ENCODE data around the gene ACSL3.

Gene ACSL3

DNA sequence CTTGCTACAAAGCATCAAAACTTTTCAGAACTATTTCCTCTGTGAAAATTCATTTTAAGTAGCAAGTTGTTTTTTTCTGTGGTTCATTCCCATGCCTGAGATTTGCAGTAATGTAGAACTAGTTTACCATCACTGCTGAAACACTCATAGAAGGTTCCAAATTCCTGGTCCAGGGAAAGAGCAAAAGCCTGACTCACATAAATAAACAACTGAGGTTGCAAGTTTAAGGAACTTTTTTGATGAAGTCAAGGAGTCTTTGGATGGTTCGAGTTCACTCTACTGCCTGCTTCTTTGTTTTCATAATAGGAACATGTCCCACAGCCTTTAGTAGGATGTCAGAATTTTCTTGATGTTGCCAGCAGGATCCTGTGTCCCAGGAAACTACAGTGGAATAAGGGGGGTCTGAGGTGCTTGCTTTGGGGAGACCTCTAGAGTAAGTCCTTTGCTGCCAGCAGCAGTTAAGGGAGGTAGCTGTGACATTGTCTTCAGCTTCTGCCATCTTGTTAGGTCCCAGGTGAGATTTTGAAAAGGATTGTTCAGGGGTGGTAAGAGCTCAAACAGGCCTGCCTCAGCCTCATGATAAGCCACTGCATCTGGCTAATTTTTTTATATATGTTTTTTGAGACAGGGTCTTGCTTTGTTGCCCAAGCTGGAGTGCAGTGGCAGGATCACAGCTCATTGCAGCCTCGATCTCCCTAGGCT, 43.9 kb downstream of the ACSL3 start:
- TF ChIP-seq, protein P1, sequence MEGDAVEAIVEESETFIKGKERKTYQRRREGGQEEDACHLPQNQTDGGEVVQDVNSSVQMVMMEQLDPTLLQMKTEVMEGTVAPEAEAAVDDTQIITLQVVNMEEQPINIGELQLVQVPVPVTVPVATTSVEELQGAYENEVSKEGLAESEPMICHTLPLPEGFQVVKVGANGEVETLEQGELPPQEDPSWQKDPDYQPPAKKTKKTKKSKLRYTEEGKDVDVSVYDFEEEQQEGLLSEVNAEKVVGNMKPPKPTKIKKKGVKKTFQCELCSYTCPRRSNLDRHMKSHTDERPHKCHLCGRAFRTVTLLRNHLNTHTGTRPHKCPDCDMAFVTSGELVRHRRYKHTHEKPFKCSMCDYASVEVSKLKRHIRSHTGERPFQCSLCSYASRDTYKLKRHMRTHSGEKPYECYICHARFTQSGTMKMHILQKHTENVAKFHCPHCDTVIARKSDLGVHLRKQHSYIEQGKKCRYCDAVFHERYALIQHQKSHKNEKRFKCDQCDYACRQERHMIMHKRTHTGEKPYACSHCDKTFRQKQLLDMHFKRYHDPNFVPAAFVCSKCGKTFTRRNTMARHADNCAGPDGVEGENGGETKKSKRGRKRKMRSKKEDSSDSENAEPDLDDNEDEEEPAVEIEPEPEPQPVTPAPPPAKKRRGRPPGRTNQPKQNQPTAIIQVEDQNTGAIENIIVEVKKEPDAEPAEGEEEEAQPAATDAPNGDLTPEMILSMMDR (IDR thresholded peaks at IDR 0.05; ENCODE audit: extremely low read depth, missing control alignments), result no peak
- no peak for DNase-seq (ENCODE audit: low spot score)

DNA sequence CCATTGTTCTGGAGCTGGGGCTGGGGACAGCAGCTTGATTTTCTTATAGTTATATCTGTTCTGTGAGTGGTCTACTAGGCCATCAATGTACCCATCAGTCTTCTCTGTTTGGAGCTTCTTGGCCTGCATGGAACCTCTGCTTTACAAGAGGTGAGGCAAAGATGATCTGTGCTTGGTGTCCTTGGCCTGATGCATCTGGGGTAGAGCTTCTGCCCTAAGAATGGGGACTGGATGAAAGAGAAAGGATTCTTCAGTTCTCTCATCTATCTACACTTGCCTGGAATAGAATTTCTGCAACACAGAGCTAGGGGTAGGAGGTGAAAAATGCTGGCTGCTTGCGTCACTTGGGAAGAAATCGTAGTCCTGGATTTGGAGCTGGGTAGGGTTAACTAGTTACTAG, 46.2 kb downstream of the ACSL3 start:
- no peak for DNase-seq (ENCODE audit: low spot score)
- TF ChIP-seq, protein P1 (IDR thresholded peaks at IDR 0.05; ENCODE audit: extremely low read depth, missing control alignments), result no peak

DNA sequence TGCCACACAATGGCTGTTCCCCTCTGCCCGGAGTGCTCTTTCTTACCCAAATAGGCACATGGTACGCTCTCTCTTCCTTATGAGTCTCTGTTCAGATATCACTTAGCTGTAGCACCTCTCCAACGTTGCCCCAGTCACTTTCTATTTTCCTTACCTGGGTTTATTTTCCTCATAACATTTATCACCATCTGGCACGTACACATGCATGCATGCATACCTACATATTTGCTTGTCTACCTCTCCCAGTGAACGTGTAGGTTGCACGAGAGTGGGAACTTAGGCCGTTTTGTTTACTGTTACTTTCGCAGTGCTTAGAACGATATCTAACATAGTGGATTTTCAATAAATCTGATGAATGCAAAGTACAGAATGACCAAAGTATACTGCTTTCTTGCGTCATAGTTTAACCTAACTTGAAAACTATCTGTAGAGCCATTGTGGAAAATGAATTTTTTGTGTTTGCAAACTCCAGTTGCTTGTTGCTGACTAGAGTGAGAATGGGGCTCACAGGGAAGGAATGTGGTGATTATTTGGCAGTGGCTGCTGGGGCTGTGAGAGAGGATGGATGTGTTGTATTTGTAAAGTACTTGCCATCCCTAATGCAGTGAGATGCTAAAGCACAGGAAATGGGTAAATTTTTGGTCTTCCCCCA, 47.1 kb downstream of the ACSL3 start:
- TF ChIP-seq, protein P1 (IDR thresholded peaks at IDR 0.05; ENCODE audit: extremely low read depth, missing control alignments), result no peak
- DNase-seq (ENCODE audit: low spot score), result no peak

DNA sequence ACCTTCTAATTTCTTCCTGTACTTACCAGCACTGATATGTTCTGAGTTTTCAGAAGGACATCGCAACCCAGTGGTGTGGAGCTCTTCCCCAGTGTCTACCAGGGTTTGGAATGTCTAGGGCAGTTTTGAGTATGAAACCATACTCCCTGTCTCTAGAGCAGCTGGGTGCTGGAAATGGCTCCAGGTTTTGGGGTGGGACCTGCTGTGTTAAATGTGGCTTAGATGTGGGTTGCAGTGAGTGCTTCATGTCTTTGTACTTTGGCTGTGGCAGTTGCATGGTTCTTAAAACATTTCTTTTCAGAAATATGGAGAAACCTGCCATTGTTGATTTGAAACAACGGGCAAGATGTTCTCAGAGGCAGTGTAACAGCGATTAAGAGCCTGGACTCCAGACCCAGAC, 48.5 kb downstream of the ACSL3 start:
- no peak for DNase-seq (ENCODE audit: low spot score)
- TF ChIP-seq, protein P1 (IDR thresholded peaks at IDR 0.05; ENCODE audit: extremely low read depth, missing control alignments), result no peak

DNA sequence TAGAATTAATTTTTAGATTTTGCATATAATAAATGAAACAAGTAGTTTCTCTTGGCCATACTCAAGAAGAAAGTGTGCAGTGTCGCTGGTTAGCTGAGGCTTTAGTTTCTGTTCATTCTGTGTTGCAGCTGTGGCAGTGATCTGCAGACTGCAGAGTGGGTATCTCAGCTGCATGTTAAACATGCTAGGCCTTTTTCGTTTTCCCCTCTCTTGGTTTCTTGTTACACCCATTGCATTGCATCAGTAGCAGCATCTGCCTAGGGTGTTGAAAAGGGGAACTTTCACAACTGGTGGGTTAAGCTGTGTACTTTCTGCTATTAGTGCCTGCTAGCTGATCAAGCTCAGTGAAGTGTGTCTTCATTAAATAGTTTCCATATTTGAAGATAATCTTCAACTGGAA, 51.3 kb downstream of the ACSL3 start:
- peak; percentile 80 for DNase-seq (ENCODE audit: low spot score)
- TF ChIP-seq, protein P1 (IDR thresholded peaks at IDR 0.05; ENCODE audit: extremely low read depth, missing control alignments), result no peak

DNA sequence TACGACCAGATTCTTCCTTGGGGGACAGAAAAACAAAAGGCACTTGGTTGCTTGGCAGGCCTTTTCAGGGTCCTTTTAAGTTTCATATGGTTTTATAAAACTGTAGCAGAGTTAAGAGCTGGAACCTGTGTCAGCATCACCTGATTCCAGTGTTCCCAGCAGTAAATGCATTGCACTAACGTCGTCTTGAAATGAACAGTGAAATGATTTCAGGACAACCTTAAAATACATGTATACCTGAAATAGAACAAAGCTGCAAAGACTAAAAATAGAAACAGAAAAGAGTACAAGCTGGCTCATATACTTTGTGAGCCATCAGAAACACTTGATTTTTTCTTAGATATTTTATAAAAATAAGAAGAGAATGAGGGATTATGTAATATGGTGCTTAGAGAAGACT, 51.9 kb downstream of the ACSL3 start:
- TF ChIP-seq, protein P1 (IDR thresholded peaks at IDR 0.05; ENCODE audit: extremely low read depth, missing control alignments), result no peak
- no peak for DNase-seq (ENCODE audit: low spot score)

DNA sequence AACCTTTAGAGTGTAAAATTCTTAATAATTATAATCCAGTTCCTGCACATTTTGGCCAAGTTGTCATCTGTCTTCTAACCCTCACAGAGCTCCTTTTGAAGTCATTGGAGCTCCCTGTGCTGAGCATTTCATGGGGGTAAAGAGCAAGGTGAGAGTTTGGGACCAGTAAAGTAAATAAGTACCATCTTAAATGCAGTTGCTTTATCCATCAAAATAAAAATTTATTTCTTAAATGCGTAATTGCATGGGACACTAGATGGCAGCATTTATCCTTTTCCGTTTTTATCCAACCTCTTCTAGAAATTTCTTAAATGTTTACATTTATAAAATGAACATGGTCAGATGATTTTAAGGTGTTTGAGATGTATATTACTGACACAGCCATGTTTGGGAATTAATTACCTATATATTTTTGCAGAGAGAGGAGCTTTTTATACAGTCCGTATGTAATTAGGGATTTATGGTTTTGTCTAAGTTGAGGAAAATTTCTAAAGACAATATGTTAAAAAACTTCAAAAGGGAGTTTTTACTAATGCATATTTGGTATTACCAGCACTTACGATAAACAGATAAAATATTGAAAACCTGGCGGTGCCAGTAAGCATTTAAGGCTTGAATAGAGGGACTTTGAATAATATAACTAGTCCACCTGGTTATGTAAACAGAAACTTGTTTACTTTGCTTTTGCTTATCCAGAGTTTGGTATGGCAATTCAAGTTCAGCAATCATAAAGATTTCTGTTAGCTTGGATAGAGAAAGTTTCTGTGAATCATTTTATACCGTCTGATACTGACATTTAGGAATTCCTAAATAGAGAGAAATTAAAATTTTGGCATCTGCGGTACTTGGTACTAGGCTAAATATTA, 54.5 kb downstream of the ACSL3 start:
- TF ChIP-seq, protein P1 (IDR thresholded peaks at IDR 0.05; ENCODE audit: extremely low read depth, missing control alignments), result no peak
- no peak for DNase-seq (ENCODE audit: low spot score)
